WTC11 (cell line): ENCODE measurements around the gene SLC6A9.

ENCODE experiments used
- CTCF ChIP-seq: fragments of 200-600 bp; IDR thresholded peaks from 2 replicates; pipeline ENCODE4 v1.8.0; 2022; ENCODE audit warnings: antibody characterized with exemption
- MLX ChIP-seq: sonication (generic); formaldehyde crosslinking; IDR thresholded peaks from 2 replicates; pipeline ENCODE4 v1.8.1; 2023; ENCODE audit warnings: mild to moderate bottlenecking, missing genetic modification reagents, moderate library complexity
- NR2C2 ChIP-seq: sonication (generic); formaldehyde crosslinking; IDR thresholded peaks from 2 replicates; pipeline ENCODE4 v1.8.0; 2022; ENCODE audit warnings: mild to moderate bottlenecking, missing genetic modification reagents

GRCh38 chr1:43962324-43962723 lies 68.9 kb downstream of the SLC6A9 start:
- TF ChIP-seq CTCF: no peak
- no peak for TF ChIP-seq NR2C2 (CRISPR knock-in tag)
- TF ChIP-seq MLX (CRISPR knock-in tag): no peak
